OCI-LY7 (cell line): ENCODE data around the gene ARHGAP21. TPM values are rescaled to one million over a fixed set of nuclear protein-coding genes. Genes with fewer than 3 reads are reported as not detected.

Experiments used
- BruUV-seq: library from RNA; stranded (reverse); fragments of 400-500 nt; replicated peaks from 2 replicates; lab custom pipeline; 2021; lab: Mats Ljungman, UMichigan
- CTCF ChIA-PET: fragments of 300-600 bp; sonication (Branson Sonifier 250); formaldehyde crosslinking; loops from one replicate; lab custom pipeline; 2022; ENCODE audit warnings: antibody characterized with exemption; ENCODE audit not compliant: unreplicated experiment; lab: Charles Lee
- POLR2A ChIA-PET: fragments of 300-600 bp; sonication (Branson Sonifier 250); formaldehyde crosslinking; loops from one replicate; lab custom pipeline; 2022; ENCODE audit warnings: antibody characterized with exemption; lab: Charles Lee
- DNase-seq: peaks from one replicate; pipeline ENCODE4 v3.0.0-alpha.2; 2015; ENCODE audit warnings: low spot score
- H2AFZ ChIP-seq: fragments of 200-600 bp; sonication (generic), shearing (Covaris generic); 2 replicates; pipeline ENCODE4 v1.6.1; 2014; ENCODE audit warnings: mild to moderate bottlenecking, antibody characterized with exemption, low read length, moderate library complexity
- H3K27ac ChIP-seq: fragments of 200-600 bp; sonication (generic); 2 replicates; pipeline ENCODE4 v1.5.1; 2014; ENCODE audit warnings: mixed run types, low read depth, mild to moderate bottlenecking, moderate library complexity, low read length, inconsistent platforms; ENCODE audit not compliant: poor library complexity, severe bottlenecking
- H3K36me3 ChIP-seq: fragments of 200-600 bp; sonication (generic); 2 replicates; pipeline ENCODE4 v1.6.1; 2014; ENCODE audit warnings: mild to moderate bottlenecking, antibody characterized with exemption, low read length, moderate library complexity, mixed read lengths; ENCODE audit not compliant: insufficient read depth
- H3K4me1 ChIP-seq: fragments of 200-600 bp; sonication (generic); 2 replicates; pipeline ENCODE4 v1.5.1; 2014; ENCODE audit warnings: mild to moderate bottlenecking, low read length; ENCODE audit not compliant: insufficient read depth, poor library complexity, severe bottlenecking
- H3K4me2 ChIP-seq: fragments of 200-600 bp; sonication (generic); 2 replicates; pipeline ENCODE4 v1.6.1; 2014; ENCODE audit warnings: mild to moderate bottlenecking, low read length
- H3K4me3 ChIP-seq: fragments of 200-600 bp; sonication (generic); 2 replicates; pipeline ENCODE4 v1.5.1; 2014; ENCODE audit warnings: mild to moderate bottlenecking, low read depth, low read length; ENCODE audit not compliant: poor library complexity, severe bottlenecking
- H3K79me2 ChIP-seq: fragments of 200-600 bp; sonication (generic); 2 replicates; pipeline ENCODE4 v1.6.1; 2016; ENCODE audit warnings: low read depth, mild to moderate bottlenecking, low read length, moderate library complexity, mixed read lengths; ENCODE audit not compliant: insufficient read depth
- H3K9me2 ChIP-seq: fragments of 200-600 bp; sonication (generic); 2 replicates; pipeline ENCODE4 v1.6.1; 2016; ENCODE audit warnings: mild to moderate bottlenecking, low read length, mixed read lengths; ENCODE audit not compliant: insufficient read depth
- H3K9me3 ChIP-seq: fragments of 200-600 bp; sonication (generic); 2 replicates; pipeline ENCODE4 v1.6.1; 2014; ENCODE audit warnings: mild to moderate bottlenecking, mixed run types, low read length, mixed read lengths
- H4K20me1 ChIP-seq: fragments of 200-600 bp; sonication (generic); 2 replicates; pipeline ENCODE4 v1.6.1; 2014; ENCODE audit warnings: mild to moderate bottlenecking, antibody characterized with exemption, low read length, moderate library complexity, mixed read lengths; ENCODE audit not compliant: insufficient read depth
- EZH2phosphoT487 ChIP-seq: fragments of 200-600 bp; sonication (generic); IDR thresholded peaks from 2 replicates; pipeline ENCODE4 v1.6.1; 2018; ENCODE audit warnings: low read depth, borderline replicate concordance, mild to moderate bottlenecking, mixed run types, antibody characterized with exemption, low read length, moderate library complexity, mixed read lengths
- intact Hi-C: fragments of 100-400 bp; cut with micrococcal nuclease; formaldehyde crosslinking; loops from one replicate; pipeline ENCODE4 v1.10.0; 2022; ENCODE audit not compliant: unreplicated experiment
- total RNA-seq, 2 experiments: library from RNA; depleted of rRNA in 1 of 2; stranded (reverse); fragments of >200 nt in 1 of 2; shearing (Covaris generic) in 1 of 2; gene quantifications; 2 replicates each; pipeline ENCODE4 v1.2.3, GENCODE V29; 2014 to 2022
- TF ChIP-seq, protein P1 (sequence below): fragments of 200-600 bp; sonication (generic); conservative IDR thresholded peaks from 2 replicates; pipeline ENCODE4 v1.5.1; 2014; ENCODE audit warnings: mild to moderate bottlenecking, antibody characterized with exemption, low read length, moderate library complexity, mixed read lengths

The ARHGAP21 gene
- total RNA-seq, 2 experiments from 2014 or later, result 24.2 to 44.9 TPM

DNA sequence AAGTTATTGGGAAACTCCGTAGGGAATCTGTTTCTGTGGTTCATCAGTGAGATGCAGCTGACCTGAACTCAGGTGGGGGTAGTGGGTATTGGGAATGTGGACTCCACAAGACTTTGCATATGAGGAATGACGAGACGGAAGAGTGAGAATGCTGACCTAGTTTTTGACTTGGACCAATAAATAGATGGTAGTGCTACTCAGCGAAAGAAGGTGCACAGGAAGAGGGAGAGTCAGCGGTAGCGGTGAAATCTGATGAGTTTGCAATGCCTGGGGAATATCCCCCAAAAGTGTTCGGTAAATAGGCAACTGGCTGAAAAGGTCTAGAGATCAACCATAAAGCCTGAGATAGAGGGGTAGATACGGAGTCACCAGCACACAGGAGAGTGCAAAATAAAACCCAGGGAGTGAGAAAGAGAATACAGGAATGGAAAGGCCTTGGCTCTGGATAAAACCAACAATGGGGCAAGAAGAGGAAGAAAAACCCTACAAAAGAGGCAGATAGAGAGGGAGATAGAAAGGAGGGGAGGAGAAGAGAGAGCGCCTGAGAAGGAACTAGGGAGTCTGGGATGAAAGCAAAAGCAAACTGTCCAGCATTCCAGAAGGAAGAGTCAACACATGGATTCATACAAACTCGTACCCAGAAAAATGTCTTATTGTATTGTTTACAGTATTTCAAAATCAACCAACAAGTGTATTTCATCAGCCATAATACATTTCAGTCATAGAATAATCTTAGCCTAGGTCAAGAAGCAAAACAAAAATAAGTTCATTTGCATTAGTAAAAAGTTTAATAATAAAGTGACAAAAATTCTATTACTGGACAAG, 5.4 kb downstream of the ARHGAP21 start:
- no TSS peak for BruUV-seq
- no peaks in the 10 kb centered on the region for H3K9me2 ChIP-seq
- CTCF ChIA-PET, result no interaction called here
- intact Hi-C loops, result no loop called here
- peaks cover 33% of the 10 kb centered on the region for H3K4me1 ChIP-seq
- H3K4me3 ChIP-seq, result no peak overlapping the region
- H4K20me1 ChIP-seq, result 0 out of 2 replicates have a peak, but pooled peaks cover 5% of the 10 kb centered on the region
- no peak overlapping the region for H2AFZ ChIP-seq
- POLR2A ChIA-PET, result interaction anchor here (0.6 kb wide), 1 partner anchor 96 kb away, joined by 3 read pairs; no protein-coding TSS in a partner anchor
- H3K79me2 ChIP-seq, result peaks cover 19% of the 10 kb centered on the region; the same call in 1 of the 2 replicates
- no peaks in the 10 kb centered on the region for H3K9me3 ChIP-seq
- H3K36me3 ChIP-seq, result no peaks in the 10 kb centered on the region
- TF ChIP-seq EZH2phosphoT487, result no peak
- TF ChIP-seq, protein P1, sequence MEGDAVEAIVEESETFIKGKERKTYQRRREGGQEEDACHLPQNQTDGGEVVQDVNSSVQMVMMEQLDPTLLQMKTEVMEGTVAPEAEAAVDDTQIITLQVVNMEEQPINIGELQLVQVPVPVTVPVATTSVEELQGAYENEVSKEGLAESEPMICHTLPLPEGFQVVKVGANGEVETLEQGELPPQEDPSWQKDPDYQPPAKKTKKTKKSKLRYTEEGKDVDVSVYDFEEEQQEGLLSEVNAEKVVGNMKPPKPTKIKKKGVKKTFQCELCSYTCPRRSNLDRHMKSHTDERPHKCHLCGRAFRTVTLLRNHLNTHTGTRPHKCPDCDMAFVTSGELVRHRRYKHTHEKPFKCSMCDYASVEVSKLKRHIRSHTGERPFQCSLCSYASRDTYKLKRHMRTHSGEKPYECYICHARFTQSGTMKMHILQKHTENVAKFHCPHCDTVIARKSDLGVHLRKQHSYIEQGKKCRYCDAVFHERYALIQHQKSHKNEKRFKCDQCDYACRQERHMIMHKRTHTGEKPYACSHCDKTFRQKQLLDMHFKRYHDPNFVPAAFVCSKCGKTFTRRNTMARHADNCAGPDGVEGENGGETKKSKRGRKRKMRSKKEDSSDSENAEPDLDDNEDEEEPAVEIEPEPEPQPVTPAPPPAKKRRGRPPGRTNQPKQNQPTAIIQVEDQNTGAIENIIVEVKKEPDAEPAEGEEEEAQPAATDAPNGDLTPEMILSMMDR, result no peak
- H3K27ac ChIP-seq, result no peak overlapping the region
- no peak overlapping the region for H3K4me2 ChIP-seq
- no peak for DNase-seq

DNA sequence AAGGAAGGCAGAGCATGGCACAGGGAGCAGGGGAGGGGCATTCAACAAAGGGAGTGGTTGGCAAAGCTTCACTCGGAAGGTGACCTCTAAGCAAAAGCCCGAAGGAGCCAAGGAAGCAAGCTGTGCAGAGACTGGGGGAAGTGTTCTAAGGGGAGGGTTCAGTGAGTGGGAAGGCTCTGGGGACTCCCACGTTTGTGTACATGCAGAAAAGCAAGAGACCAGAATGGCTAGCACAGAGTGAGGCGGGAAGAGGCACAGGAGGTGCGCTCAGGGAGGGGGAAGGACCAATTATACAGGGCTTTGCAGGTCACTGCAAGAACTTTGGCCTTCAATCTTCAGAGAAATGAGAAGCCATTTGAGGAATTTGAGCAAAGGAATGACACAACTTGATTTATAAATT, 7.4 kb downstream of the ARHGAP21 start:
- H3K4me1 ChIP-seq, result peaks cover 24% of the 10 kb centered on the region
- TF ChIP-seq EZH2phosphoT487, result no peak
- TF ChIP-seq, protein P1, result no peak
- H3K79me2 ChIP-seq, result peaks cover 18% of the 10 kb centered on the region; the same call in 1 of the 2 replicates
- H3K36me3 ChIP-seq, result no peaks in the 10 kb centered on the region
- no peaks in the 10 kb centered on the region for H3K9me3 ChIP-seq
- 0 out of 2 replicates have a peak, but pooled peaks cover 5% of the 10 kb centered on the region for H4K20me1 ChIP-seq
- ChIA-PET CTCF (no interaction called here), POLR2A (no interaction called here)
- no peak for DNase-seq
- no peak overlapping the region for H3K4me3 ChIP-seq
- H3K27ac ChIP-seq, result no peak overlapping the region
- no peak overlapping the region for H2AFZ ChIP-seq
- no peaks in the 10 kb centered on the region for H3K9me2 ChIP-seq
- no peak overlapping the region for H3K4me2 ChIP-seq
- intact Hi-C loops, result no loop called here
- BruUV-seq, result no TSS peak
